Astrocyte (in vitro differentiated cells and primary cell): Measurements from ENCODE around the gene SMIM41. TPM values are rescaled to one million over a fixed set of nuclear protein-coding genes. Genes with fewer than 3 reads are reported as not detected.

Experiments used
- DNase-seq: peaks from one replicate; pipeline ENCODE4 v3.0.0-alpha.2; 2010; ENCODE audit warnings: low read depth
- FAIRE-seq: peaks from 2 replicates; lab custom pipeline; 2011; peaks lifted over from hg19 to GRCh38; lab: Jason Lieb, UNC
- H2AFZ ChIP-seq: 2 replicates; pipeline ENCODE4 v1.6.0; 2012; ENCODE audit warnings: low read depth, low read length, inconsistent platforms
- H3K27ac ChIP-seq: 2 replicates; pipeline ENCODE4 v1.5.1; 2011; ENCODE audit warnings: low read depth, low read length, inconsistent platforms
- H3K27me3 ChIP-seq: 2 replicates; pipeline ENCODE4 v1.6.0; 2011; ENCODE audit warnings: low read length, inconsistent platforms; ENCODE audit not compliant: insufficient read depth
- H3K36me3 ChIP-seq: 2 replicates; pipeline ENCODE4 v1.5.1; 2011; ENCODE audit warnings: low read length, inconsistent platforms; ENCODE audit not compliant: insufficient read depth
- H3K4me1 ChIP-seq: 2 replicates; pipeline ENCODE4 v1.5.1; 2011; ENCODE audit warnings: low read length, inconsistent platforms; ENCODE audit not compliant: insufficient read depth
- H3K4me2 ChIP-seq: 2 replicates; pipeline ENCODE4 v1.6.0; 2012; ENCODE audit warnings: low read length, inconsistent platforms
- H3K4me3 ChIP-seq: 2 replicates; pipeline ENCODE4 v1.5.1; 2011; ENCODE audit warnings: low read depth, mild to moderate bottlenecking, low read length, inconsistent platforms; ENCODE audit not compliant: insufficient read depth
- H3K79me2 ChIP-seq: 2 replicates; pipeline ENCODE4 v1.6.0; 2012; ENCODE audit warnings: mild to moderate bottlenecking, low read length, inconsistent platforms; ENCODE audit not compliant: insufficient read depth
- H3K9ac ChIP-seq: 2 replicates; pipeline ENCODE4 v1.6.0; 2012; ENCODE audit warnings: mild to moderate bottlenecking, low read length, inconsistent platforms
- H3K9me3 ChIP-seq: 2 replicates; pipeline ENCODE4 v1.5.1; 2012; ENCODE audit warnings: low read depth, mild to moderate bottlenecking, low read length, inconsistent platforms; ENCODE audit not compliant: insufficient read depth
- H4K20me1 ChIP-seq: 2 replicates; pipeline ENCODE4 v1.6.0; 2012; ENCODE audit warnings: low read length, inconsistent platforms; ENCODE audit not compliant: insufficient read depth
- H3K27ac Mint-ChIP-seq: one replicate; pipeline ENCODE4 v1.8.0; 2021; ENCODE audit warnings: mild to moderate bottlenecking, mixed read lengths; ENCODE audit not compliant: unreplicated experiment
- H3K27me3 Mint-ChIP-seq: one replicate; pipeline ENCODE4 v1.8.0; 2021; ENCODE audit warnings: low read depth, mixed read lengths; ENCODE audit not compliant: unreplicated experiment
- H3K36me3 Mint-ChIP-seq: one replicate; pipeline ENCODE4 v1.8.0; 2021; ENCODE audit warnings: low read depth, mixed read lengths; ENCODE audit not compliant: unreplicated experiment
- H3K4me1 Mint-ChIP-seq: one replicate; pipeline ENCODE4 v1.8.0; 2021; ENCODE audit warnings: low read depth, mixed read lengths; ENCODE audit not compliant: unreplicated experiment
- H3K4me3 Mint-ChIP-seq: one replicate; pipeline ENCODE4 v1.8.0; 2021; ENCODE audit warnings: mild to moderate bottlenecking, moderate library complexity, mixed read lengths; ENCODE audit not compliant: unreplicated experiment
- H3K9me3 Mint-ChIP-seq: one replicate; pipeline ENCODE4 v1.8.0; 2021; ENCODE audit warnings: mild to moderate bottlenecking, mixed read lengths; ENCODE audit not compliant: unreplicated experiment
- EZH2 ChIP-seq: IDR thresholded peaks from 2 replicates; pipeline ENCODE4 v1.6.1; 2012; ENCODE audit warnings: mild to moderate bottlenecking, low read length, inconsistent platforms; ENCODE audit not compliant: insufficient read depth
- total RNA-seq: library from RNA; stranded (reverse); gene quantifications from 2 replicates; pipeline ENCODE4 v1.2.1, GENCODE V29; 2021
- TF ChIP-seq, protein P1 (sequence below): IDR thresholded peaks from 2 replicates; pipeline ENCODE4 v1.5.1; 2011; ENCODE audit warnings: low read depth, mild to moderate bottlenecking, inconsistent platforms, low read length, moderate library complexity; ENCODE audit not compliant: insufficient read depth

SMIM41 gene
- total RNA-seq, 1 donor from 2014 or later, result 0.18 TPM

DNA sequence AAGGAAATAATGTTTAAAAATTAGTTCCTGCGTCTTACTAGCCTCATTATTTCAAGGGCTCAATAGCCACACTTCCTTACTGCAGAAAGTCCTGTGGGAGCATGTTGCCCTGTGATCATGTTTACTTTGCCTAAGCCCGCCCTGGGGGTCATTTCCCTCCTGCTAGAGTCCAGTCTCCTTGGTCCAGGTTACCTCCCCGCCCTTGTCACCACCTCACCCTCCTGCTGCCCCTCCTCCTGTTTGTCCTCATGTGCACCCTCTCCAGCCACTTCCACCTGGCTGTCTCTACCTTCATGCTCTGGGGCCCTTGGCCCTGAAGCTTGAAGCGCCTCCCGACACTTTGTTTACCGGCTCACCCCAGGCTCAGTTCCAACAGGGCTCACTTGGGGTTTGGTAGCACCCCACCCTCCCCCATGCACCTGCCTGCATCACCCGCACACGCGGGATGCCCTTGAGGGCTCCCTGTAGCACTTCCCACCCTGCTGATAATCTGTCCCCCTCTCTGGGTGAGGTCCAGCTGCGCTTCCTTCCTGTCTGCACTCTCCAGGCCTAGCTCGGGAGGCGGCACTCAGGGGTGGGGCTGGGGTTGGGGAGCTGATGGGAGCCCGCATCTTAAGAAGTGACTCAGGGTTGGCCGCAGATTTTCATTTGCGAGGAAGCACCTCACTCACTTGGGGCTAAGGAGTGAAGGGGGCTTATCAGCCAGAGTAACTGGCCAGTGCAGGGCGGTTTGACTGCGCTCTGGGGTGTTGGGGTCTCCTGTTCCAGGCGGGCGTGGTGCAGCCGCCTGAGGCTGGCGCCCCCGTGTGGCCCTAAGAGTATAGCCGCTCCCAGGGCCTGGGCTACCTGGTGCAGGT, 40.1 kb downstream of the SMIM41 start:
- TF ChIP-seq, protein P1, sequence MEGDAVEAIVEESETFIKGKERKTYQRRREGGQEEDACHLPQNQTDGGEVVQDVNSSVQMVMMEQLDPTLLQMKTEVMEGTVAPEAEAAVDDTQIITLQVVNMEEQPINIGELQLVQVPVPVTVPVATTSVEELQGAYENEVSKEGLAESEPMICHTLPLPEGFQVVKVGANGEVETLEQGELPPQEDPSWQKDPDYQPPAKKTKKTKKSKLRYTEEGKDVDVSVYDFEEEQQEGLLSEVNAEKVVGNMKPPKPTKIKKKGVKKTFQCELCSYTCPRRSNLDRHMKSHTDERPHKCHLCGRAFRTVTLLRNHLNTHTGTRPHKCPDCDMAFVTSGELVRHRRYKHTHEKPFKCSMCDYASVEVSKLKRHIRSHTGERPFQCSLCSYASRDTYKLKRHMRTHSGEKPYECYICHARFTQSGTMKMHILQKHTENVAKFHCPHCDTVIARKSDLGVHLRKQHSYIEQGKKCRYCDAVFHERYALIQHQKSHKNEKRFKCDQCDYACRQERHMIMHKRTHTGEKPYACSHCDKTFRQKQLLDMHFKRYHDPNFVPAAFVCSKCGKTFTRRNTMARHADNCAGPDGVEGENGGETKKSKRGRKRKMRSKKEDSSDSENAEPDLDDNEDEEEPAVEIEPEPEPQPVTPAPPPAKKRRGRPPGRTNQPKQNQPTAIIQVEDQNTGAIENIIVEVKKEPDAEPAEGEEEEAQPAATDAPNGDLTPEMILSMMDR, result peak; percentile 23
- TF ChIP-seq EZH2, result no peak
- Mint-ChIP-seq H3K27ac (no peak overlapping the region), H3K4me1 (peaks cover 1% of the 10 kb centered on the region), H3K36me3 (no peaks in the 10 kb centered on the region), H3K27me3 (peaks cover 54% of the 10 kb centered on the region), H3K4me3 (no peak overlapping the region), H3K9me3 (no peaks in the 10 kb centered on the region)
- Histone ChIP-seq H3K4me1 (no peaks in the 10 kb centered on the region), H3K9me3 (no peaks in the 10 kb centered on the region), H4K20me1 (no peaks in the 10 kb centered on the region), H3K79me2 (no peaks in the 10 kb centered on the region), H3K4me3 (no peak overlapping the region), H3K27me3 (peaks cover 6% of the 10 kb centered on the region), H3K27ac (no peak overlapping the region), H3K4me2 (no peak overlapping the region), H3K36me3 (no peaks in the 10 kb centered on the region), H2AFZ (no peak overlapping the region), H3K9ac (no peak overlapping the region)
- DNase-seq (no peak), FAIRE-seq (no peak)

DNA sequence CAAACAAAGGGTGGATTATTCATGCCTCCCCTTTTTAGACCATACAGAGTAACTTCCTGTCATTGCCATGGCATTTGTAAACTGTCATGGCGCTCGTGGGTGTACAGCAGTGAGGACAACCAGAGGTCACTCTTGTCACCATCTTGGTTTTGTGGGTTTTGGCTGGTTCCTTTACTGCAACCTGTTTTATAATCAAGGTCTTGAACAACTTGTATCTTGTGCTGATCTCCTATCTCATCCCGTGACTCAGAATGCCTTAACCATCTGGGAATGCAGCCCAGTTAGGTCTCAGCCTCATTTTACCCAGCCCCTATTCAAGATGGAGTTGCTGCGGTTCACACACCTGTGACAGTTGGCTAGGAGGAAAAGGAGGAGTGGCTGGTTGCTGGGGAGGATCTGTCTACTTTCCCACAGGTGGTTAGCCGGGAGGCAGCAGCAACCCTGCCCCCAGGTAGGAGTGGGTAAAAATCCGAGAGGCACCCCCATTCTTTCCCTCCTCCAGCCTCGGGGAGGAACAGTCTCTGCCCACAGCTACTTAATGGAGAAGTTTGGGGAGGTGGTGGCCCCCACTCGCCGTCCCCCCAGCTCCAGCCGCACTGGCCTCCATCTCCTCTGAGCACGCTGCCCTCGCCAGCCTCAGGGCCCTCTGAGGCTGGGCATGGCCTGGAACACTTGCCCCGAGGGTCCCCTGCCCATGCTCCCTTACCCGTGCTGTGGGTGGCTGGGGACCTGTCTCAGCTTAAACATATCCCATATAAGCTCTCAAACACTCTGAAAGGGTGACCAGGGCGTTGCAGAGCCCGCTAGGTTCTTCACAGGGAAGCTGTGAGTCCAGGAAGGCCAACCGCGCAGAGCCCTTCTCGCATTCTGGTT, 41.7 kb downstream of the SMIM41 start:
- FAIRE-seq (no peak), DNase-seq (peak; percentile 32)
- Histone ChIP-seq H3K36me3 (no peaks in the 10 kb centered on the region), H3K4me3 (no peak overlapping the region), H3K27me3 (peaks cover 12% of the 10 kb centered on the region), H2AFZ (no peak overlapping the region), H3K4me1 (no peaks in the 10 kb centered on the region), H3K4me2 (no peak overlapping the region), H4K20me1 (no peaks in the 10 kb centered on the region), H3K79me2 (no peaks in the 10 kb centered on the region), H3K9me3 (no peaks in the 10 kb centered on the region), H3K9ac (no peak overlapping the region), H3K27ac (no peak overlapping the region)
- H3K36me3 Mint-ChIP-seq, result no peaks in the 10 kb centered on the region
- H3K4me1 Mint-ChIP-seq, result peaks cover 1% of the 10 kb centered on the region
- no peak for TF ChIP-seq EZH2
- H3K27me3 Mint-ChIP-seq, result peaks cover 55% of the 10 kb centered on the region
- no peak overlapping the region for H3K27ac Mint-ChIP-seq
- no peak overlapping the region for H3K4me3 Mint-ChIP-seq
- H3K9me3 Mint-ChIP-seq, result no peaks in the 10 kb centered on the region

DNA sequence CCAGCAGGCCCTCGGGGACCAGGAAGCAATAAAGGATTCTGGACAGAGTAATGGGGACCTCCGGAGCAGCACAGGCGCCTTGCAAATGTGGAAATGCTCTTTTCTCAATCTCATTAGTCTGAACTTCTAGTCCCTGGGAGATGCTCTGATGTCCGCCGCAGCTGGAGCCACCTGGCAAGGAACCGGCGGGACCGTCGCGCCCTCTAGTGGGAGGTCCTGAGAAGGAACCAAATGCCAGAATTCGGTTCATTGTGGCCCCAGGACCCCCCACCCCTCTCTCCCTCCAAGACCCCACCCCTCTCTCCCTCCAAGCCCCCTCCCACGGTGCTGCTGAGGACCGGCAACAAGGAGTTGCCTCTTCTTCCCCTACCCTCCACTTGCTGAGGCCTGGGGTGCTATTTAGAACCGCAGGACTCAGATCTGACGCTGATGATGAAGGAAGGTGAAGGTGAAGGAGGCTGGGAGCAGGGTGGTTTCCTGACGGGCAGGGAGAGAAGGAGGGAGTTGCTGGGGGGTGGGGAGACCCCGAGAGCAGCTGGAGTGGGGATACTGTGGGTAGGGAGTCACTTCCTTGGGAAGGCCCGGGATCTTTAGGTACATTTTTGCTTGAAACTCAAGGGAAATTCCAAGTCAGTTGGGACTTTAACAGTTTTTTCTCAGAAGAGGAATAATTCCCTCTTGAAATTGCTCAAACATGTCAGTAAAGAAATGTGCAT, 42.5 kb downstream of the SMIM41 start:
- no peaks in the 10 kb centered on the region for H3K9me3 ChIP-seq
- H3K36me3 Mint-ChIP-seq, result no peaks in the 10 kb centered on the region
- FAIRE-seq, result no peak
- TF ChIP-seq, protein P1, result peak; percentile 49
- no peak for TF ChIP-seq EZH2
- H4K20me1 ChIP-seq, result no peaks in the 10 kb centered on the region
- no peak overlapping the region for H3K9ac ChIP-seq
- no peak overlapping the region for H3K4me2 ChIP-seq
- H3K27ac ChIP-seq, result no peak overlapping the region
- peaks cover 49% of the 10 kb centered on the region for H3K27me3 Mint-ChIP-seq
- no peaks in the 10 kb centered on the region for H3K79me2 ChIP-seq
- DNase-seq, result no peak
- H3K36me3 ChIP-seq, result no peaks in the 10 kb centered on the region
- H3K4me1 ChIP-seq, result no peaks in the 10 kb centered on the region
- no peaks in the 10 kb centered on the region for H3K9me3 Mint-ChIP-seq
- no peak overlapping the region for H3K27ac Mint-ChIP-seq
- no peak overlapping the region for H2AFZ ChIP-seq
- no peak overlapping the region for H3K4me3 ChIP-seq
- peaks cover 12% of the 10 kb centered on the region for H3K27me3 ChIP-seq
- no peak overlapping the region for H3K4me3 Mint-ChIP-seq
- peaks cover 1% of the 10 kb centered on the region for H3K4me1 Mint-ChIP-seq
